22Rv1 (cell line): ENCODE measurements around the gene BNIP5.
A peak's percentile ranks its signal among the peaks of the same experiment; 100 is the strongest.
"Not testable (repeated sequence)": the region's sequence is repeated elsewhere in the genome, so short reads cannot be mapped to it uniquely, and the experiment has no call there.

Experiments
- H3K27ac ChIP-seq: fragments of 450-650 bp; 2 replicates; pipeline ENCODE4 v1.5.1; 2017
- CTCF ChIP-seq: fragments of 450-650 bp; IDR thresholded peaks from 2 replicates; pipeline ENCODE4 v1.5.1; 2017; ENCODE audit warnings: mild to moderate bottlenecking
- ZFX ChIP-seq: fragments of 450-650 bp; IDR thresholded peaks from 2 replicates; pipeline ENCODE4 v1.6.1; 2017; ENCODE audit warnings: antibody characterized with exemption, borderline replicate concordance

The BNIP5 gene

GRCh38 chr6:36364669-36365479 is 28.2 kb upstream of the BNIP5 start:
- no peak overlapping the region for H3K27ac ChIP-seq
- no peak for TF ChIP-seq ZFX
- no peak for TF ChIP-seq CTCF

- not testable (repeated sequence) for H3K27ac ChIP-seq
These were observed 27.5 kb upstream of the BNIP5 start for GRCh38 chr6:36364061-36364635.

- not testable (repeated sequence) for H3K27ac ChIP-seq
These were observed 26.7 kb upstream of the BNIP5 start for GRCh38 chr6:36363371-36363752.

- TF ChIP-seq ZFX (no peak), CTCF (no peak)
- H3K27ac ChIP-seq: no peak overlapping the region
These were observed 26.1 kb upstream of the BNIP5 start for GRCh38 chr6:36362551-36363370.

GRCh38 chr6:36361071-36361470 is 24.4 kb upstream of the BNIP5 start:
- no peak overlapping the region for H3K27ac ChIP-seq
- TF ChIP-seq ZFX: no peak
- no peak for TF ChIP-seq CTCF

- TF ChIP-seq ZFX: no peak
- TF ChIP-seq CTCF: peak; percentile 82
- no peak overlapping the region for H3K27ac ChIP-seq
These were observed 23.8 kb upstream of the BNIP5 start for GRCh38 chr6:36360241-36361054.

- TF ChIP-seq CTCF (no peak), ZFX (no peak)
- no peak overlapping the region for H3K27ac ChIP-seq
These were observed 21.7 kb upstream of the BNIP5 start for GRCh38 chr6:36358226-36358915.
